Panc1 (cell line): Measurements from ENCODE around the gene ADGRB3. TPM values are rescaled to one million over a fixed set of nuclear protein-coding genes. Genes with fewer than 3 reads are reported as not detected.

Experiments used
- ATAC-seq: fragments of 200-7000 bp; cut with Tn5 transposase; 2 replicates; pipeline ENCODE4 v1.9.1; 2020; ENCODE audit warnings: mild to moderate bottlenecking, moderate library complexity
- BruUV-seq: library from RNA; stranded (reverse); fragments of 400-500 nt; replicated peaks from 2 replicates; lab custom pipeline; 2021; lab: Mats Ljungman, UMichigan
- CTCF ChIA-PET: fragments of 300-600 bp; sonication (Branson Sonifier 250); formaldehyde crosslinking; loops from one replicate; lab custom pipeline; 2022; ENCODE audit warnings: antibody characterized with exemption; lab: Charles Lee
- POLR2A ChIA-PET: fragments of 300-600 bp; sonication (Branson Sonifier 250); formaldehyde crosslinking; loops from one replicate; lab custom pipeline; 2022; ENCODE audit warnings: antibody characterized with exemption; lab: Charles Lee
- DNase-seq: peaks from one replicate; pipeline ENCODE4 v3.0.0-alpha.2; 2010; ENCODE audit warnings: low read depth, low spot score
- H3K27ac ChIP-seq: 2 replicates; pipeline ENCODE4 v1.5.1; 2011; ENCODE audit warnings: mild to moderate bottlenecking, low read length, inconsistent platforms
- H3K27me3 ChIP-seq: fragments of 200-500 bp; sonication (Bioruptor generic); 2 replicates; pipeline ENCODE4 v1.6.0; 2014; ENCODE audit warnings: low read length, inconsistent platforms; ENCODE audit not compliant: control insufficient read depth, insufficient read depth
- H3K36me3 ChIP-seq: fragments of 200-500 bp; sonication (Bioruptor generic); 2 replicates; pipeline ENCODE4 v1.5.1; 2014; ENCODE audit warnings: inconsistent platforms, mild to moderate bottlenecking, low read length, moderate library complexity; ENCODE audit not compliant: control insufficient read depth, insufficient read depth
- H3K4me1 ChIP-seq: 2 replicates; pipeline ENCODE4 v1.5.1; 2011; ENCODE audit warnings: inconsistent platforms, mild to moderate bottlenecking, low read length, moderate library complexity; ENCODE audit not compliant: control insufficient read depth, insufficient read depth
- H3K4me3 ChIP-seq, 2 experiments: 2 replicates each; pipeline ENCODE4 v1.5.1; 2011 to 2012; ENCODE audit warnings: low read depth in 2 of 2, low read length in 2 of 2, mild to moderate bottlenecking in 2 of 2, inconsistent platforms in 1 of 2, moderate library complexity in 1 of 2
- H3K9me3 ChIP-seq: fragments of 200-500 bp; sonication (Bioruptor generic); 2 replicates; pipeline ENCODE4 v1.5.1; 2014; ENCODE audit warnings: low read depth, mild to moderate bottlenecking, inconsistent platforms, low read length, moderate library complexity; ENCODE audit not compliant: control insufficient read depth, insufficient read depth
- CTCF ChIP-seq: fragments of 450-650 bp; IDR thresholded peaks from 2 replicates; pipeline ENCODE4 v1.5.1; 2017; ENCODE audit warnings: mild to moderate bottlenecking
- POLR2AphosphoS5 ChIP-seq: IDR thresholded peaks from 2 replicates; pipeline ENCODE4 v1.6.1; 2012; ENCODE audit warnings: mild to moderate bottlenecking, low read depth, low read length, moderate library complexity
- SIN3A ChIP-seq: IDR thresholded peaks from 2 replicates; pipeline ENCODE4 v1.6.1; 2012; ENCODE audit warnings: low read depth, mild to moderate bottlenecking, low read length, moderate library complexity, borderline replicate concordance; ENCODE audit not compliant: insufficient read depth
- TCF7L2 ChIP-seq: IDR thresholded peaks from 2 replicates; pipeline ENCODE4 v1.6.1; 2011; ENCODE audit warnings: mild to moderate bottlenecking, low read depth, low read length, inconsistent platforms
- in situ Hi-C: cut with HindIII; loops from 2 replicates; pipeline ENCODE4 v1.10.0; 2016; ENCODE audit warnings: low sequenced_read_pairs, low pct_unique_long_range_greater_than_20kb
- intact Hi-C: fragments of 100-400 bp; cut with micrococcal nuclease; formaldehyde crosslinking; loops from one replicate; pipeline ENCODE4 v1.10.0; 2022; ENCODE audit not compliant: unreplicated experiment
- total RNA-seq: library from RNA; stranded (reverse); gene quantifications from one replicate; pipeline ENCODE4 v1.2.1, GENCODE V29; 2021; ENCODE audit not compliant: unreplicated experiment
- TF ChIP-seq, protein P1 (sequence below), 2 experiments: IDR thresholded peaks; 2 replicates each; pipeline ENCODE4 v1.6.1; 2011 to 2012; ENCODE audit warnings: low read depth in 2 of 2, control low read depth in 1 of 2, low read length in 1 of 2, mild to moderate bottlenecking in 1 of 2, moderate library complexity in 1 of 2; ENCODE audit not compliant: insufficient read depth in 1 of 2

ADGRB3 gene
- total RNA-seq, 1 experiment from 2014 or later: 0.10 TPM

- ChIA-PET CTCF (interaction anchor here (0.9 kb wide), 1 partner anchor 547 kb away, joined by 4 read pairs; the partner anchor contains the start of gene ADGRB3), POLR2A (no interaction called here)
- in situ Hi-C loops: no loop called here
- no TSS peak for BruUV-seq
- Histone ChIP-seq H3K27me3 (no peaks in the 10 kb centered on the region), H3K4me3 (no peak overlapping the region), H3K4me1 (no peaks in the 10 kb centered on the region), H3K9me3 (no peaks in the 10 kb centered on the region), H3K36me3 (no peaks in the 10 kb centered on the region), H3K27ac (no peak overlapping the region)
- DNase-seq: no peak
- no peak for ATAC-seq
- TF ChIP-seq, protein P1, sequence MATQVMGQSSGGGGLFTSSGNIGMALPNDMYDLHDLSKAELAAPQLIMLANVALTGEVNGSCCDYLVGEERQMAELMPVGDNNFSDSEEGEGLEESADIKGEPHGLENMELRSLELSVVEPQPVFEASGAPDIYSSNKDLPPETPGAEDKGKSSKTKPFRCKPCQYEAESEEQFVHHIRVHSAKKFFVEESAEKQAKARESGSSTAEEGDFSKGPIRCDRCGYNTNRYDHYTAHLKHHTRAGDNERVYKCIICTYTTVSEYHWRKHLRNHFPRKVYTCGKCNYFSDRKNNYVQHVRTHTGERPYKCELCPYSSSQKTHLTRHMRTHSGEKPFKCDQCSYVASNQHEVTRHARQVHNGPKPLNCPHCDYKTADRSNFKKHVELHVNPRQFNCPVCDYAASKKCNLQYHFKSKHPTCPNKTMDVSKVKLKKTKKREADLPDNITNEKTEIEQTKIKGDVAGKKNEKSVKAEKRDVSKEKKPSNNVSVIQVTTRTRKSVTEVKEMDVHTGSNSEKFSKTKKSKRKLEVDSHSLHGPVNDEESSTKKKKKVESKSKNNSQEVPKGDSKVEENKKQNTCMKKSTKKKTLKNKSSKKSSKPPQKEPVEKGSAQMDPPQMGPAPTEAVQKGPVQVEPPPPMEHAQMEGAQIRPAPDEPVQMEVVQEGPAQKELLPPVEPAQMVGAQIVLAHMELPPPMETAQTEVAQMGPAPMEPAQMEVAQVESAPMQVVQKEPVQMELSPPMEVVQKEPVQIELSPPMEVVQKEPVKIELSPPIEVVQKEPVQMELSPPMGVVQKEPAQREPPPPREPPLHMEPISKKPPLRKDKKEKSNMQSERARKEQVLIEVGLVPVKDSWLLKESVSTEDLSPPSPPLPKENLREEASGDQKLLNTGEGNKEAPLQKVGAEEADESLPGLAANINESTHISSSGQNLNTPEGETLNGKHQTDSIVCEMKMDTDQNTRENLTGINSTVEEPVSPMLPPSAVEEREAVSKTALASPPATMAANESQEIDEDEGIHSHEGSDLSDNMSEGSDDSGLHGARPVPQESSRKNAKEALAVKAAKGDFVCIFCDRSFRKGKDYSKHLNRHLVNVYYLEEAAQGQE (IDR thresholded peaks at IDR 0.05; ENCODE audit: insufficient read depth in 1 of 2, low read depth in 2 of 2, low read length in 1 of 2): no peak
- no peak for TF ChIP-seq POLR2AphosphoS5
- no peak for TF ChIP-seq CTCF
- TF ChIP-seq SIN3A: no peak
- no peak for TF ChIP-seq TCF7L2
- intact Hi-C loops: no loop called here
These were observed 546.9 kb downstream of the ADGRB3 start for GRCh38 chr6:69181964-69182363.

- no peaks in the 10 kb centered on the region for H3K4me1 ChIP-seq
- in situ Hi-C loops (no loop called here), intact Hi-C loops (no loop called here)
- no TSS peak for BruUV-seq
- H3K9me3 ChIP-seq: no peaks in the 10 kb centered on the region
- ChIA-PET CTCF (no interaction called here), POLR2A (no interaction called here)
- no peaks in the 10 kb centered on the region for H3K27me3 ChIP-seq
- no peak overlapping the region for H3K4me3 ChIP-seq
- DNase-seq: no peak
- no peak for ATAC-seq
- no peak overlapping the region for H3K27ac ChIP-seq
- TF ChIP-seq POLR2AphosphoS5: no peak
- TF ChIP-seq SIN3A: no peak
- TF ChIP-seq CTCF: no peak
- TF ChIP-seq, protein P1 (IDR thresholded peaks at IDR 0.05; ENCODE audit: insufficient read depth in 1 of 2, low read depth in 2 of 2, low read length in 1 of 2): no peak
- no peak for TF ChIP-seq TCF7L2
- no peaks in the 10 kb centered on the region for H3K36me3 ChIP-seq
These were observed 550.2 kb downstream of the ADGRB3 start for GRCh38 chr6:69185276-69185675.
